ENCODE measurements around the gene TSHZ1.

GRCh38 chr18:75211626-75211952 lies 992 bp downstream of the TSHZ1 start:
- no peak for TF ChIP-seq CTCF (IDR thresholded peaks at IDR 0.05)
- TF ChIP-seq POLR2A (IDR thresholded peaks at IDR 0.05) = no peak
